Measurements from ENCODE around the gene C18orf63.

DNA sequence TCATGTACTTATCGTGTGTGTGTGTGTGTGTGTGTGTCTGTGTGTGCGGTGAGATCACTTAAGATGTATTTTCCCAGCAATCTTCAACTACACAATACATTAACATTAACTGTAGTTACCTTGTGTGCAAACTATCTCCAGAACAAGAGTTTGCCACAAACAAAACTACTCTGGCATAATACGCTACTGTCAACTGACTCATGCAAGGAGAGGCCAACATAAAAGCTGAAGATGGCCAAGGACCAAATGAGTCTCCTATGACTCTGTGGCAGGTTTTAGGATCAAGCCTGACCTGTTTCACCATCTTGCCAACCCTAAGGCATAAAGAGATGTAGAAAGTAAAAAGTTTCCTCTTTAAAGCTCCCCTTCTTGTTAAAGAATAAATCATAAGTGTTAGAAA lies 44.0 kb upstream of the C18orf63 start:
- TF ChIP-seq POLR2A (IDR thresholded peaks at IDR 0.05), result no peak
- TF ChIP-seq, protein P1, sequence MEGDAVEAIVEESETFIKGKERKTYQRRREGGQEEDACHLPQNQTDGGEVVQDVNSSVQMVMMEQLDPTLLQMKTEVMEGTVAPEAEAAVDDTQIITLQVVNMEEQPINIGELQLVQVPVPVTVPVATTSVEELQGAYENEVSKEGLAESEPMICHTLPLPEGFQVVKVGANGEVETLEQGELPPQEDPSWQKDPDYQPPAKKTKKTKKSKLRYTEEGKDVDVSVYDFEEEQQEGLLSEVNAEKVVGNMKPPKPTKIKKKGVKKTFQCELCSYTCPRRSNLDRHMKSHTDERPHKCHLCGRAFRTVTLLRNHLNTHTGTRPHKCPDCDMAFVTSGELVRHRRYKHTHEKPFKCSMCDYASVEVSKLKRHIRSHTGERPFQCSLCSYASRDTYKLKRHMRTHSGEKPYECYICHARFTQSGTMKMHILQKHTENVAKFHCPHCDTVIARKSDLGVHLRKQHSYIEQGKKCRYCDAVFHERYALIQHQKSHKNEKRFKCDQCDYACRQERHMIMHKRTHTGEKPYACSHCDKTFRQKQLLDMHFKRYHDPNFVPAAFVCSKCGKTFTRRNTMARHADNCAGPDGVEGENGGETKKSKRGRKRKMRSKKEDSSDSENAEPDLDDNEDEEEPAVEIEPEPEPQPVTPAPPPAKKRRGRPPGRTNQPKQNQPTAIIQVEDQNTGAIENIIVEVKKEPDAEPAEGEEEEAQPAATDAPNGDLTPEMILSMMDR (IDR thresholded peaks at IDR 0.05), result no peak
- TF ChIP-seq EP300 (IDR thresholded peaks at IDR 0.05), result no peak

All from upper lobe of left lung (tissue), 4 donors.